Ectodermal cell (in vitro differentiated cells): ENCODE results near the gene MYCBP. TPM values are rescaled to one million over a fixed set of nuclear protein-coding genes. Genes with fewer than 3 reads are reported as not detected.
"Not testable (repeated sequence)": the region's sequence is repeated elsewhere in the genome, so short reads cannot be mapped to it uniquely, and the experiment has no call there.

Experiments used
- H3K27ac ChIP-seq: 2 replicates; pipeline ENCODE4 v1.7.0; 2013; ENCODE audit warnings: mild to moderate bottlenecking, low read depth, low read length; ENCODE audit not compliant: insufficient read depth, poor library complexity, severe bottlenecking
- H3K27me3 ChIP-seq: 2 replicates; pipeline ENCODE4 v1.7.0; 2013; ENCODE audit warnings: mild to moderate bottlenecking, low read length; ENCODE audit not compliant: insufficient read depth, control insufficient read depth, poor library complexity, severe bottlenecking
- H3K36me3 ChIP-seq: one replicate; pipeline ENCODE4 v1.7.0; 2013; ENCODE audit warnings: low read length; ENCODE audit not compliant: control insufficient read depth, insufficient read depth
- H3K4me1 ChIP-seq: one replicate; pipeline ENCODE4 v1.7.0; 2013; ENCODE audit warnings: low read length; ENCODE audit not compliant: control insufficient read depth, insufficient read depth
- H3K4me3 ChIP-seq: 2 replicates; pipeline ENCODE4 v1.7.0; 2013; ENCODE audit warnings: low read depth, low read length, control low read depth; ENCODE audit not compliant: insufficient read depth
- H3K9me3 ChIP-seq: 2 replicates; pipeline ENCODE4 v1.7.0; 2013; ENCODE audit warnings: mild to moderate bottlenecking, low read length, moderate library complexity; ENCODE audit not compliant: control insufficient read depth
- WGBS, 2 experiments: methylation state at CpG; one replicate each; pipeline ENCODE4 v1.1.7; 2013; ENCODE audit warnings: missing lambda C conversion rate in 2 of 2; 5-methylcytosine and 5-hydroxymethylcytosine counted together
- polyA plus RNA-seq, 4 experiments: library from polyadenylated mRNA; stranded (reverse); fragments of 50-300 nt; gene quantifications; one replicate each; pipeline ENCODE4 v1.2.3, GENCODE V29; 2013

The MYCBP gene, protein sequence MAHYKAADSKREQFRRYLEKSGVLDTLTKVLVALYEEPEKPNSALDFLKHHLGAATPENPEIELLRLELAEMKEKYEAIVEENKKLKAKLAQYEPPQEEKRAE
- polyA plus RNA-seq (2013, experiment 1 of 4) = 46.3 TPM
- polyA plus RNA-seq (2013, experiment 2 of 4) = 49.4 TPM
- polyA plus RNA-seq (2013, experiment 3 of 4) = 51.2 TPM
- 49.3 TPM for polyA plus RNA-seq (2013, experiment 4 of 4)

DNA sequence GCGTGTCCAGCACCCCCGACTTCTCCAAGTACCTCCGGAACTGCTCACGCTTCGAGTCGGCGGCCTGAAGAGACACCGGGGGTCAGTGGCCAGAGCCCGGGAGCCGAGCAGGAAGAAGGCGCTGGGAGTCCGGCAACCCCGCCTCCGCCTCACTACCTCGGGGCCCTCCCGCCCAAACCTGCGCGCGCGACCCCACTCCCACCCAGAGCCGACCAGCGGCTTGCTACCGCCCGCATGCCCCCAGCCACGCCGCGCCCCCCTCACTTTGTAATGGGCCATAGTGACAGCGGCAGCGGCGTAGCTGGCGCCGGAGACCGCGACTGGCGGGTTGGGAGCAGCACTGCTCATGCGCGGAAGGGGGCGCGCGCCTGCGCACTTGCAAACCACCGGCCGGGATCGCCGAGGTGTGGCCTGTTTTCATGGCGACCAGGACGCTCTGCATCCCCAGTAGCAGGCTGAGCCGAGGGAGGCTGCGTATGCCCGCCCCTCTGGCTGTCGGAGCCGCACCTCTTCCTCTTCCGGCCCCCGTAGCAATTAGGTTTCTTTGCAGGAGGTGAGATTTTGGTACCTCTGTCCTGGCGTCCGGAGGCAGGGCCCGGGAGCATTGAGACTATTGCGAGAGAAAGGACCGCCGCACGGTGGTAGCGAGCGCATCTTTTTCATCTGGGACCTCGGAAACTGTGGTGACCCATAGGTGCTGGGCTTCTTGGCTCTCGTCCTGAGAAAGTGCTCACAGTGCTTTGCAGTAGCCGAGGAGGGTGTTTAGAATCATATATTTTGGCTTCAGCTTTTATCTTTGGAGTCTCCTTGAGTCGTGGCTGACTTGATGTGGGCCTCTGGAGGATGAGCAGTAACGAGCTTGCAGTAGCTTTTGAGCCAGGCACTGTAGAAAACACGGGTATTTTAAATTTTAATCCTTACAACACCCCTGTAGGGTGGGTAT, at the start of gene MYCBP:
Gene MYCBP, minus strand, starts transcription at position 322 of the 943 bp plus-strand sequence. Its CDS starts 43 bp downstream, at position 279.
- Histone ChIP-seq H3K27ac (peak within 1 kb of the TSS; percentile 2), H3K4me3 (peak within 1 kb of the TSS; percentile 79), H3K36me3 (no peaks in the 10 kb centered on the region), H3K4me1 (peaks cover 11% of the 10 kb centered on the region), H3K27me3 (no peaks in the 10 kb centered on the region), H3K9me3 (no peaks in the 10 kb centered on the region)
- WGBS, 2 experiments = 0% methylated on average over 68 to 69 of the region's 69 CpGs

DNA sequence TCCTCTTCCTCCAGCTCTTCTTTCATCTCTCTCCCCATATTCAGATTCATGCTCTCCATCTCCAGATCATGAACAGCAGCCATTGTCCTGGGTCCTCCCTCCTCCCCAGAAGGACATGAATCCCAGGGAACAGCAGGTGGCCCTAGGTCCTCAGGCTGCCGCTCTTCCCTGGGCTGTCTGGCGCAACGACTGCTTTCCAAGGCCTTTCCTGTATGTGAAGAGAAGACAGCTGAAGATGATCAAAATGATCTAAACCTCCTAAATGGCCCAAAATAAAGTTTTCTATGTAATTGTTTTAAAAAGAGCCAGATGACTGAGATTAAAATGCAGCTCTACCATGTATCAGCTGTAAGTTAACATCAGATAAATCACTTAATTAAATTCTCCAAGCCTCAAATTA, 46.0 kb upstream of the MYCBP start:
- H3K36me3 ChIP-seq = no peaks in the 10 kb centered on the region
- WGBS, 2 experiments = 63 to 65% methylated on average over 3 of the region's 3 CpGs
- H3K4me3 ChIP-seq = no peak overlapping the region
- H3K27me3 ChIP-seq = no peaks in the 10 kb centered on the region
- no peak overlapping the region for H3K27ac ChIP-seq
- H3K4me1 ChIP-seq = no peaks in the 10 kb centered on the region
- H3K9me3 ChIP-seq = no peaks in the 10 kb centered on the region

DNA sequence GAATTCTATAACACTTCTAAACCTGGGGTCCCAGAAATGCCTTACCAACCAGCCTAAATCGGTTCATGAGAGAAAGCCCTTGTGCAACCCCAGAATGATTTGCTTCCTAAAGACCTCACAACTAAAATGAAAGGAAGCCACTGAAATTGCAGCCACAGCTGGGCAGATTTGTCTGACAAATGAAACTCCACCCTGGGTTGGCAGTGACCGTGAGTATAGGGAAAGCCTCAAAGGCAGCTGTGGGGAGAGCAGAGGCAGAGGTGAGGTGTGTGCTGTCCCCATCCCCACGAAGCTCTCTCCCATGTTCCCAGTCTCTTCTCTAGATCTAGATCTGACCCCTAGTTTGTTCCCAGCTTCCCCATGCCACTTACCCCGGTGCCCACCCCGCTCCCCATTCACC, 45.4 kb upstream of the MYCBP start:
- 90 to 92% methylated on average over 5 of the region's 5 CpGs for WGBS, 2 experiments
- Histone ChIP-seq H3K4me1 (no peaks in the 10 kb centered on the region), H3K27me3 (no peaks in the 10 kb centered on the region), H3K27ac (no peak overlapping the region), H3K36me3 (no peaks in the 10 kb centered on the region), H3K9me3 (no peaks in the 10 kb centered on the region), H3K4me3 (no peak overlapping the region)

DNA sequence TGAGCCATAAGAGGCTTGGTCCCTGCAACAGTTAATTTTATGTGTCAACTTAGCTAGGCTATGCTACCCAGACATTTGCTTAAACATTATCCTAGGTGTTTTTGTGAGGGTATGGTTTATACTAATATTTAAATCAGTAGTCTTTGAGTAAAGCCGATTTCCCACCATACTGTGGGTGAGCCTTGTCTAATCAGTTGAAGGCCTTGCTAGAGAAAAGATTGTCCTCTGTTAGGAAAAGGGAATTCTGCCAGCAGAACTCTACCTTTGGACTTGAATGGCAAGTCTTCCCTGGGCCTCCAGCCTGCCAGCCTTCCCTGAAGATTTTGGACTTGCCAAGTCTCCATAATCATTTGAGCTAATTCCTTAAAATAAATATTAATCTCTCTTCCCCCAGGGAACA, 44.6 kb upstream of the MYCBP start:
- H3K9me3 ChIP-seq = no peaks in the 10 kb centered on the region
- H3K4me1 ChIP-seq = no peaks in the 10 kb centered on the region
- no peak overlapping the region for H3K4me3 ChIP-seq
- H3K27me3 ChIP-seq = no peaks in the 10 kb centered on the region
- no peaks in the 10 kb centered on the region for H3K36me3 ChIP-seq
- WGBS, 2 experiments = 92 to 95% methylated on average over 1 of the region's 1 CpG
- H3K27ac ChIP-seq = no peak overlapping the region

DNA sequence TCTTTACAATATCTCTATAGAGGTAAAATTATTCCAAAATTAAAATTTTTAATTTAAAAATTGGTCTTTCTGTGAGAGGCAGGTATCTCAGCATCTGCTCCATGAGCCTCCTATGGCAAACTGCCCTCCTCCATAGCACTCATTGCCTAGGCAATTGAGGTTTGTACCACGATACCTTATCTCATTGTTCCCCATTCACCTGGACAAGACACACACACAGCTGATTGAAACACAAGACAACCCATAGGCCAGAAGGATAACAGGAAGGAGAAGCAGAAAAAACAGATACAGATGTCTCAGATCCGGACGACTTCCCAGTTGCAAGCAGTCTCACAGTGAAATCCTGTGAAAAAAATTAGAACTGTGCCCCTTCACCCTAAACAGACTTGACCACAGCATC, 44.2 kb upstream of the MYCBP start:
- WGBS, 2 experiments = 89 to 94% methylated on average over 3 of the region's 3 CpGs
- no peak overlapping the region for H3K4me3 ChIP-seq
- H3K27ac ChIP-seq = no peak overlapping the region

DNA sequence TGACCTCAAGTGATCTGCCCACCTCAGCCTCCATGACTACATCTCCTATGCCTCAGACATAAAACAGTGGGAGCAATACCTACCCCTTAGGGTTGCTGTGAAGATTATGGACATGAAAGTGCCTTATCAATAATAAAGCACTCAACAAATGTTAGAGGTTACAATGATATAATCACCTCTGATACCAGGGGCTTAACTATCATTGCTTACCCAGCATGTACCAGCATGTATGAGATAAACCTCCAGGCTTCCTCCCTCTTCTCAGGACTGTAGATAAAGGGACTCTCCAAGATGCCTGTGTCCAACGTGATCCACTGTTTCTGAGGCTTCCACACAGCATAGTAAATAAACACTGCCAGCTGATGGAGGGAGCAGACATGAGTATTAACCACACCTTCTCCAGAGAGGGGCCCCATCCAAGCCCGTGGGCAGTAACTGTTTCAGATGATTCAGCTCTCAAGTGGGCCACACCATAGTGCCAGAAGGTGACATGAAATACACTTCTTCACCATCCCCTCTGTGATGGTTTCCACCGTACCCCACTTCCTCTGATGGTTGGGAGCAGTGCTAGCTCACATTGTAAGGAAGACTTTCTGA, 42.3 kb upstream of the MYCBP start:
- no peaks in the 10 kb centered on the region for H3K9me3 ChIP-seq
- no peaks in the 10 kb centered on the region for H3K36me3 ChIP-seq
- WGBS, 2 experiments = 70 to 72% methylated on average over 3 of the region's 3 CpGs
- no peak overlapping the region for H3K27ac ChIP-seq
- H3K4me3 ChIP-seq = no peak overlapping the region
- no peaks in the 10 kb centered on the region for H3K4me1 ChIP-seq
- no peaks in the 10 kb centered on the region for H3K27me3 ChIP-seq

More for the DNA sequence above, 44.2 kb upstream of the MYCBP start:
- no peaks in the 10 kb centered on the region for H3K9me3 ChIP-seq
- H3K27me3 ChIP-seq = no peaks in the 10 kb centered on the region
- H3K4me1 ChIP-seq = no peaks in the 10 kb centered on the region
- H3K36me3 ChIP-seq = no peaks in the 10 kb centered on the region

DNA sequence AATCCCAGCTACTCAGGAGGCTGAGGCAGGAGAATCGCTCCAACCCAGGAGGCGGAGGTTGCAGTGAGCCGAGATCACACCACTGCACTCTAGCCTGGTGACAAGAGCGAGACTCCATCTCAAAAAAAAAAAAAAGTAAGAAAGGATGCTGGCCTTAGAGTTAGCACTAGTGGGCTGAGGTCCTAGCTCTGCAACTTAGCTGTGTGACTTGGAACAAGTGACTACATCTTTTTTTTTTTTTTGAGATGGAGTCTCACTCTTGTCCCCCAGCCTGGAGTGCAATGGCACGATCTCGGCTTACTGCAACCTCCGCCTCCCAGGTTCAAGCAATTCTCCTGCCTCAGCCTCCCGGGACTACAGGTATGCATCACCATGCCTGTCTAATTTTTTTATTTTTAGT, 41.8 kb upstream of the MYCBP start:
- WGBS, 2 experiments = 91 to 93% methylated on average over 8 of the region's 8 CpGs

DNA sequence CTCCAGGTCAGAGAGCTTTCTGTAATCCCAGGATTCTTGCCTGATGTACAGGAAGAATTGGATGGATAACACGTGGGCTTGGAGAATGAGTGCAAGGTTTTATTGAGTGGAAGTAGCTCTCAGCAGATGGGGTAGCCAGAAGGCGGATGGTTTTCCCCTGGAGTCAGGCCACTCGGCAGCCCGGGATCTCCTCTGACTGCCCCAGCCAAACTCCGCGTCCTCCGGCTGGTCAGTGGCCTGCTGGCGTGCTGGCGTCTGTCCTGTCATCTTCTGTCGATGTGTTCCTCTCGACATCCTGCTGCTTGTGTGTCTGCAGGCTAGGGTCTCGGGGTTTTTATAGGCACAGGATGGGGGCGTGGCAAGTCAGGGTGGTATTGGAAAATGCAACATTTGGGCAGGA, 35.7 kb upstream of the MYCBP start:
- 93 to 94% methylated on average over 13 of the region's 13 CpGs for WGBS, 2 experiments
- H3K27me3 ChIP-seq = no peaks in the 10 kb centered on the region
- no peak overlapping the region for H3K27ac ChIP-seq

More for the DNA sequence above, 41.8 kb upstream of the MYCBP start:
- H3K4me1 ChIP-seq, H3K27ac ChIP-seq, H3K36me3 ChIP-seq, H3K9me3 ChIP-seq, H3K4me3 ChIP-seq, H3K27me3 ChIP-seq: not testable (repeated sequence)

DNA sequence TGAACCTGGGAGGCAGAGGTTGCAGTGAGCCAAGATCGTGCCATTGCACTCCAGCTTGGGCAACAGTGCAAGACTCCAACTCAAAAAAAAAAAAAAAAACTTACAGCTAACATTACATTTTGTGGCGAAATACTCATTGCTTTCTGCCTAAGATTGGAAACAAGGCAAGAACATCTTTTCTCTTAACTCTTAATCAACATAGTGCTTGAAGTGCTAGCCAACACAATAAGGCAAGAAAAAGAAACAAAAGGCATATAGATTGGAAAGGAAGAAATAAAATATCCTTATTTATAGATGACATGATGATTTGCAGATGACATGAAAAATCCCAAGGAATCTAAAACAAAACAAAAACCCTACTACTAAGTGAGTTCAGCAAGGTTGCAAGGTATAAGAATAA, 32.8 kb upstream of the MYCBP start:
- H3K27ac ChIP-seq = no peak overlapping the region
- no peaks in the 10 kb centered on the region for H3K27me3 ChIP-seq
- H3K4me3 ChIP-seq = no peak overlapping the region
- H3K4me1 ChIP-seq = no peaks in the 10 kb centered on the region
- H3K9me3 ChIP-seq = peaks cover 2% of the 10 kb centered on the region
- 93% methylated on average over 2 of the region's 2 CpGs for WGBS, 2 experiments
- no peaks in the 10 kb centered on the region for H3K36me3 ChIP-seq

More for the DNA sequence above, 35.7 kb upstream of the MYCBP start:
- H3K4me3 ChIP-seq = no peak overlapping the region
- H3K9me3 ChIP-seq = peaks cover 2% of the 10 kb centered on the region
- no peaks in the 10 kb centered on the region for H3K4me1 ChIP-seq
- H3K36me3 ChIP-seq = no peaks in the 10 kb centered on the region

DNA sequence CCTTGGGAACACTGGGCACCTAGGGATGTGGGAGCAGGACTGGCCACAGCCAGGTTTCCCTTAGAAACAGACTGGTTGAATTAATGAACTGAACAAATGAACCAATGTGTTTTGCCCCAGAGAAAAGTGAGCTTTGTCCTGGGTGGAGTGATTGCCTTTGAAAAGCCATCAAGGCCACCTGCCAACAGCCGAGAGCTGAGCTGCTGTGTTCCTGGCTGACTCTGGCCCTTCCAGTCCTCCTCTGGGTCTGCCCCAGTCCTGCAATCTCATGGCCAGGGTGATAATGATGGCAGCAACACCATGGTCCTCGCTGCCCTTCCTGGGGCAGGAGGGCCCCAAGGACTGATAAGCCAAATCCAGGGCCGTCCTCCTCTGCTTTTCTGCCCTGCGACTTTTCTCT, 26.4 kb upstream of the MYCBP start:
- no peaks in the 10 kb centered on the region for H3K4me1 ChIP-seq
- H3K9me3 ChIP-seq = no peaks in the 10 kb centered on the region
- WGBS, 2 experiments = 92 to 94% methylated on average over 4 of the region's 4 CpGs
- H3K27me3 ChIP-seq = no peaks in the 10 kb centered on the region
- no peaks in the 10 kb centered on the region for H3K36me3 ChIP-seq
- H3K4me3 ChIP-seq = no peak overlapping the region
- no peak overlapping the region for H3K27ac ChIP-seq
